ENCODE data around the gene TIMELESS.
"Not testable (repeated sequence)": the region's sequence is repeated elsewhere in the genome, so short reads cannot be mapped to it uniquely, and the experiment has no call there.

The TIMELESS gene

GRCh38 chr12:56468216-56469006 lies 19.2 kb upstream of the TIMELESS start, which contains the start of gene SPRYD4:
Gene SPRYD4 (plus strand): TSS chr12:56468578. CDS start chr12:56468592, 14 bp downstream.
- peak; percentile 95 for DNase-seq

GRCh38 chr12:56462565-56462964 lies 13.3 kb upstream of the TIMELESS start:
- DNase-seq, result no peak

- no peak for DNase-seq
Measured at GRCh38 chr12:56461235-56462159, 12.3 kb upstream of the TIMELESS start.

GRCh38 chr12:56457817-56458216 lies 8.6 kb upstream of the TIMELESS start:
- DNase-seq, result no peak

GRCh38 chr12:56454557-56454956 lies 5.3 kb upstream of the TIMELESS start, which contains the start of gene MIP:
Gene MIP (minus strand): TSS chr12:56454657. CDS start chr12:56454613, 44 bp downstream.
- no peak for DNase-seq

GRCh38 chr12:56451147-56451546 lies 1.9 kb upstream of the TIMELESS start:
- no peak for DNase-seq

GRCh38 chr12:56450241-56450640 lies 1.0 kb upstream of the TIMELESS start:
- DNase-seq, result no peak

GRCh38 chr12:56449622-56449984 lies 377 bp upstream of the TIMELESS start:
- DNase-seq, result no peak

- DNase-seq, result not testable (repeated sequence)
Measured at GRCh38 chr12:56443208-56443607, 6.0 kb downstream of the TIMELESS start.

GRCh38 chr12:56437430-56438176 lies 11.6 kb downstream of the TIMELESS start:
- no peak for DNase-seq

- DNase-seq, result no peak
Measured at GRCh38 chr12:56434828-56435227, 14.4 kb downstream of the TIMELESS start.

GRCh38 chr12:56431850-56432249 lies 17.4 kb downstream of the TIMELESS start:
- no peak for DNase-seq

- no peak for DNase-seq
Measured at GRCh38 chr12:56431288-56431687, 17.9 kb downstream of the TIMELESS start.

- no peak for DNase-seq
Measured at GRCh38 chr12:56425940-56426438, 23.2 kb downstream of the TIMELESS start.

GRCh38 chr12:56425193-56425592 lies 24.0 kb downstream of the TIMELESS start:
- DNase-seq, result no peak

- DNase-seq, result no peak
Measured at GRCh38 chr12:56420411-56420810, 28.8 kb downstream of the TIMELESS start.

- no peak for DNase-seq
Measured at GRCh38 chr12:56417739-56418138, 31.5 kb downstream of the TIMELESS start.

GRCh38 chr12:56414401-56414800 lies 34.8 kb downstream of the TIMELESS start:
- no peak for DNase-seq

GRCh38 chr12:56413392-56413791 lies 35.8 kb downstream of the TIMELESS start:
- no peak for DNase-seq

GRCh38 chr12:56411781-56412639 lies 37.2 kb downstream of the TIMELESS start:
- DNase-seq, result no peak

GRCh38 chr12:56410768-56411167 lies 38.5 kb downstream of the TIMELESS start:
- no peak for DNase-seq
